GM19438 (cell line): ENCODE data around the gene PPP3CB.

Experiments
- ATAC-seq: cut with Tn5 transposase; IDR thresholded peaks from one replicate; pipeline ENCODE4 v1.9.1; 2021; ENCODE audit warnings: low read depth; ENCODE audit not compliant: unreplicated experiment

The PPP3CB gene

DNA sequence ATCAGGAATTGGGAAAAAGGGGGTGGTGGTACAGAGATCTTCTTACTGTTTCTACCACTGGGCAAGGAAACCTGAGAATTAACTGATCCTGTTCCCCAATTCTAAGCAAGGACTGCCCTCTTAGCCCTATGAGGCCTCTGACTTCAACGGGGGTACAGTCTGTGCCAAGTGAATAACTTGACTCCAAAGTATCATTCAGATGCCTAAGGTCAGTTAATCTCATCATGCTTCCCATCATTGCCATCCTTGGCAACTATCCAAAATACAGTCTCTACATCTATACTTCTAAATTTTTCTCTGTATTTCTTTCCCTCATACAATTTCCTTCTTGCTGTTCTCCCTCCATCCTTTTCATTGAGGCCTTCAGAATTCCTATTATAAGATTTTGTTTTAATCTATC lies 10.5 kb downstream of the PPP3CB start:
- no peak for ATAC-seq

GRCh38 chr10:73480158-73480557 lies 15.7 kb downstream of the PPP3CB start:
- no peak for ATAC-seq

DNA sequence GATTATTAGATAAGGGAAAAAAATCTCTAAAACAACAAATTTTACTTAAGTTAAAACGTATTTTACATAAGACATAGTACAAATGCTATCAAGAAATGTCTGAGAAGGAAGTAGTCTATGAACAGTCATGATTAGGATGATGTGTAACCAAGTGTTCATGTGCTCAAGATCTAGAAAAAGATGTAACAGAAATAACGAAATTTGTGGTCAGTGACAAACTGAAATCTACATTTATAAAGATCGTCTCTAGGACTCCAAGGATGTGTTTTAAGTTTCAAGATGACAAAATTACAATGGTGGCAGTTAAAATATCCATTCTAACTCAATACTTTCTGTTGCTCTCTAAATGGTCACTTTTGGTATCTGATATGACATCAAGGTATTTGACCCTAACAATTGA lies 17.2 kb downstream of the PPP3CB start:
- no peak for ATAC-seq

DNA sequence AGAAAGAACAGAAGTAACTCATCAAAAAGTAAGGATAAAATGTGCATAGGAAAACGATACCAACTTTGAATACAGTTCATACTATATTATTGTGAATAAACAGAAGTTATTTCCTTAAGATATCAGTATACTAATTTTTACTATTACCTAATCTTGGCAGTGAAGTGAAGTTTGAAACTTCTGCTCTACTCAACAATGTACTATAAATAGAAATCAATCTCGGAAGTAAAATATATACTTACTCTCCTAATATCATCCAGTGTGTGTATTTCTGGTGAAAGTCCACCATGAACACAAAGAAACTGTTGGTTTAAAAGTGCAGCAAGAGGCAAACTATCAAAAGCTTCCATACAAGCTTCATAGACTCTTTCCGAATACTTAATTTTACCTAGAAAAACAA lies 24.6 kb downstream of the PPP3CB start:
- ATAC-seq = no peak

DNA sequence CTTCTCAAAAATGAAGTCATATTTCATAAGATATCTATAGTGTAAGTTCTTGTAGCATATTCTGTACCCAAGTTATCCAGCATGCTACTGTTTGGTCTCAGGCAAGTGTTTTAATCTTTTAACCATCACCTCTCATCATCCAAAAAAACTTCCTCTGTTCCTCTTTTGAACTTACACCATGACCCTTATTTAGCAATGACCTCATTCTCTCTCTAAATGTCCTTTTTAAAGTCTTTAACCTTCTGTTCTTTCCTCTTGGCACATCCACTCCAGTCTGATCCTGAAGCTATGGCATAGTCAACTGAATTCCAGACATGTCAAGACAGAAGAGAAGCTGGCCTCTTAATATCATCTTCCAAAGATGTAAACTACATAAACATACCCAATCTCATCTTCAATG lies 26.2 kb downstream of the PPP3CB start:
- ATAC-seq = no peak

- ATAC-seq = no peak
These were observed 28.6 kb downstream of the PPP3CB start for GRCh38 chr10:73467206-73467605.

DNA sequence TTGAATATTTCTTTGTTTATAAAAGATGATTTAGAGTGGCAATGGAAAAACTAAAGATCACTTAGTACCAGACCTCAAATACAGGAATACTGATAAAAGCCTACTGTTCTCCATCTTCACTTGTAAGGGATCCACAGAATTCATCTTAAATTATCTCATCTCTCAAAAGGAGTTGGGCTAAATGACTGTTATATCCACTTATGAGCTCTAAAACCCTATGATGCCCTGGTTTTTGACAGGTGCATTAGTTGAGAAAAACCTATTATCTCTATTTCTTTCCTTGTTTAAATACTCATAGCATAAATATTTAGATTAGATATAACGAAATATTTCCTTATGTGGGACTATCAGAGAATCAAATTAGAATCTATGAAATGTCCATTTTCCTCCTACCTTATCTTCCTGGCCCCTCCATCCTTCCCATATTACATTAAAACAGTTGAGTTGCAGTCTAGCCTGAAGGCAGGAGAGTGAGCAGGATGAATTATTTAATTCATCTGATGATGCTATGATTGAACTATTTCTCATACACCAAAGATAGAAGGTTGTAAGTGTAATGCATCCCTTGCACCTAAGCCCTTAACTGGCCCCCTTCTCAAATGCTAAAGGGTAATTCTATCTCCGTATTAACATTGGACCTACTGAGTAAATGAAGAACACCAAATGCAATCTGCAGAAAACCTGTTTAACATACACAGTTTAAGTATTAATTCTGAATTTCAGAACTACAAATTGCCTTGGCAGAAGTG lies 29.7 kb downstream of the PPP3CB start:
- ATAC-seq = no peak

DNA sequence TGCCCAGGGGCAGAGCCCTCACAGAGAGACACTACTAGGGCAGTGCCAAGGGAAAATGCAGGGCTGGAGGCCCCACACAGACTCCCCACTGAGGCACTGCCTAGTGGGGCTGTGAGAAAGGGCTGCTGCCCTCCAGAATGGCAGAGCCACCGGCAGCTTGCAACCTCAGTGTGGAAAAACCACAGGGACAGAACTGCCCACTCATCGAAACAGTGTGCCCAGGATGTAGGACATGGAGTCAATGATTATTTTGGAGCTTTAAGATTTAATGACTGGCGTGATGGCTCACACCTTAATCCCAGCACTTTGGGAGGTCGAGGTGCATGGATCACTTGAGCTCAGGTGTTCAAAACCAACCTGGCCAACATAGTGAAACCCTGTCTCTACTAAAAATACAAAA lies 34.9 kb downstream of the PPP3CB start:
- no peak for ATAC-seq

DNA sequence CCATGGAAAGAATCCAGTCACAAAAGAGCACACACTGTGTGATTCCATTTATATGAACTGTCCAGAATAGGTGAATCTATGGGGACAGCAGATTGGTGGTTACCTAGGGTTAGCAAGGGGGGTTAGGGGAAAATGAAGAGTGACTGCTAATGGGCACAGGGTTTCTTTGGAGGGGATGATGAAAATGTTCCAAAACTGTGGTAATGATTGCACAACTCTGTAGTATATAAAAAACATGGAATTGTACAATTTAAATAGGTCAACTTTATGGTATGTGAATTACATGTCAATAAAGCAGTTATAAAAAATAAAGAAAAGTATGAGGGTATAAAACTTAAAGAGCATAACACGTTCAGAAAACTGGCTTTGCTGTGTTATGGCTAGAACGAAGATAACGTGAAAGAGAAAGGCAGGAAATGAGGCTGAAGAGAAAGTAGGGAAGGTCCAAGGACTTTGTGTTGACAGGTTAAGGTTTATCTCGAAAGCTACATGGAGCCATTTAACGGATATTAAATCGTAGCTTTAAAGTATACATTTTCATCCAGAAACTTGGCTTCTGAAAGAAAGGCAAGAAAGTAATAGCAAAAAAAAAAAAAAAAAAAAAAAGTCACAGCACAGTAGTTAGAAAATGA lies 36.0 kb downstream of the PPP3CB start:
- ATAC-seq = no peak

- no peak for ATAC-seq
These were observed 39.5 kb downstream of the PPP3CB start for GRCh38 chr10:73456187-73456890.

- no peak for ATAC-seq
These were observed 46.7 kb downstream of the PPP3CB start for GRCh38 chr10:73449113-73449512.

DNA sequence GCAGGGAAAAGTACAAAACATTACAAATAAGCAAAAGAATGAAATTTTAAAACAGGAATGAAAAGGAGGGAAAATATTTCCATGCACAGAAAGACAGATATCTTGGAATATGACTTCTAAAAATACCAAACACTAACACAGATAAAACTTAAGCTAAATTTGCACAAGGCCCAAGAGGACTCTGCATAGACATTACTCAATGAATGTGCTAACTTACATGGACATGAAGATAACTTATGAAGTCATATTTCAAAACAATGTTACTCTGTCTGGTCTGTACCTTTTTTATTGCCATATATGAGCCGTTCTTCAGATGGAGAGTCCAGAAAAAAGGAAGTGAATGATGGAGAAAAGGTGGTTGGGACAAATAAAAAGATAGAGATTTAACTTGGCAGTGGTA lies 47.4 kb downstream of the PPP3CB start:
- ATAC-seq = no peak

- ATAC-seq = no peak
These were observed 48.9 kb downstream of the PPP3CB start for GRCh38 chr10:73446926-73447325.

- no peak for ATAC-seq
These were observed 51.4 kb downstream of the PPP3CB start for GRCh38 chr10:73444457-73444856.

DNA sequence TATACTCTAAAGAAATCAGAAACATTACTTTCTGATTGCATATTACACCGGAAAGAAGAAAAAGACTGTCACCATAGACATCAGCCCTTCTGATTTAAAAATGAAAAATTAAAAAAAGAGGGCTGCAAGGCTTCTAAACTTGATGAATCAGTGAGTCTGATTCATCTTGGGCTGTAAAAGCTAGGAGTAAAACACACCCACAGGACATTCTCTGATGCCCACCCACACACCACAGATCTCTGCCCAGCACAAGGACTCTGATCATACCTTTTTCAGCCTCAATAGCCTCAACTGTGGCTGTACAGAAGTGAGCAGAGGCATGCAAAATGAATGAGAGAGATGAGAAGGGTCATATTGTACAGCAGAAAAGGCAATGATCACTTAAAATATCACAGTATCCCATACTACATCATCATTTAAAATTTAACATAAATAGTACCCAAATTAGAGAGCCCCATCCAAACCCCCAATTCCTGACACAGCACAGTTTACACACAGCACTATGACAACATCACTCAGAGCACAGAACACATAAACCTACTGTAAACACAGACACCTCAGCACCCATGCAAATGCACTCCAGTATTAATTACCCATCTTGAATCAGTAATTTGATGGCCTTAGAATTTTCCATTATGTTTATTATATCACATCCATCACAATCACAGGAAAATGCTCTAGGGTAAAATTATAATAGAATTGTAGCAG lies 56.1 kb downstream of the PPP3CB start:
- no peak for ATAC-seq

- no peak for ATAC-seq
These were observed 56.8 kb downstream of the PPP3CB start for GRCh38 chr10:73439055-73439454.

DNA sequence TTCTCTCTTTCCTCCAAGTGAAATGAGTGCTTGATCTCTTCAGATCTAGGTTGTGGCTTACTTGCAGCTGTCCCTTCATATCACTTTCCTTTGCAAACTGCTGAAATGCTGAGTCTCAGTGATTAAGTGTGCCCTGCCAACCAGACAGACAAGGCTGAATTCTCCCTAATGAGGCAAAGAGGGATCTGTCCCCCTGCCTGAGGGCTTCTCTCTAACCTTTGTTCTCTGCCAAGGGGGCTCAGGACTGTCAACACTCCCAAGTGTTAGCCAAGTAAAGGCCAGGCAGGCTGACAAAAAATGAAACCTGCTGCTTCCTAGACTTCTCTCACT lies 62.3 kb downstream of the PPP3CB start, which contains the start of gene MSS51:
Gene MSS51, minus strand, starts transcription at position 24 of the 330 bp plus-strand sequence. CDS start 5,277 bp downstream, outside the sequence.
- ATAC-seq = no peak

DNA sequence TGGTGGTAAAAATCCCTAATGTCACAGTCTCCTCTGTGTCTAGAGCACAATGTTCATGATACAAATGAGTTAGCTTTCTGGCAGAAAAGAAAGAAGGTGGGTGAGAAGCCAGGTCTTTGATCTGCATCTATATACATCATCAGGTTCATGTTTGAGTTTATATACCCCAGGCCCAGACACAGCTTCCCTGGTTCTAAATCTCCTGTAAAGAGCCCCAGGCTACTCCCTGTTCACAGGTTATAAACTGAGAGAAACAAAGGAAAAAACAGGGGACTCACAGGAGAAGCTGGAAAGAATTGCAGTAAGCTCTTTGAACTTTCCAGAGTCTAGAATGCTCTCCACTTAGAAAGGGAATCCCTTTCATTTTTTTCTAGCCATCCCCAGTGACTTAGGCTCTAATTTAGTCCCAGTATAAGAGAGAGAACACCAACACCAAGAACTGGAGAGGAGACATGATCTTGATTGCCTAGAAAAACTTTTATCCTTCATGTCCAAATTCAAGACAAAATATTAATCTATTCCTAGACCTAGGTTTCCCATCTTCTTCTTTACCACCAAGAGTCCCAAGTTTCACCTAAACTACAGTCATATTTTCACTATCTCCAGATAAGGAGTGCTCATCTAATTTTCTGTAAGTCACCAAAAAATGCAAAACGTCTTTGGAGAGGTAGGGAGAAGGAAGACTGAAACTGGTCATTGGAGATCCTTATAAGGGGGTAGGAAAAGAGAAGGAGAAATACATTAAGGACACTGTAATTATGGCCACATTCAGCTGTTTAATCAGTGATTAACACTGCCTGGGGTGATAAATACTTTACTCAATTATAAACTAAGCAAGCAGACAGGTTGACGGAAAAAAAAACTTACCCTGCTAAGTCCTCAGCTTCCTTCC lies 62.9 kb downstream of the PPP3CB start:
- ATAC-seq = no peak

- no peak for ATAC-seq
These were observed 69.5 kb downstream of the PPP3CB start for GRCh38 chr10:73426318-73426717.

GRCh38 chr10:73424478-73424877 lies 71.3 kb downstream of the PPP3CB start:
- ATAC-seq = no peak
